Right lobe of liver (tissue), 4 donors: ENCODE measurements around the gene DCBLD2.

ENCODE experiments used
- POLR2A ChIP-seq: fragments of 450-650 bp; IDR thresholded peaks from one replicate; pipeline ENCODE4 v1.6.1; 2017; ENCODE audit warnings: antibody characterized with exemption, mild to moderate bottlenecking
- TF ChIP-seq, protein P1 (sequence below), 4 donors: fragments of 200-600 bp in 3 of 4; fragments of 450-650 bp in 1 of 4; IDR thresholded peaks; one replicate each; pipeline versions ENCODE4 v1.5.1 to v1.8.0; 2016 to 2022; ENCODE audit warnings: antibody characterized with exemption in 4 of 4, mild to moderate bottlenecking in 2 of 4
- donor health status: DM: no; HTN: no; CAD: no.
- donor health status: DM: no; HTN: no; CAD: no.
- donor health status: DM: no; HTN: yes; CAD: no.

DNA sequence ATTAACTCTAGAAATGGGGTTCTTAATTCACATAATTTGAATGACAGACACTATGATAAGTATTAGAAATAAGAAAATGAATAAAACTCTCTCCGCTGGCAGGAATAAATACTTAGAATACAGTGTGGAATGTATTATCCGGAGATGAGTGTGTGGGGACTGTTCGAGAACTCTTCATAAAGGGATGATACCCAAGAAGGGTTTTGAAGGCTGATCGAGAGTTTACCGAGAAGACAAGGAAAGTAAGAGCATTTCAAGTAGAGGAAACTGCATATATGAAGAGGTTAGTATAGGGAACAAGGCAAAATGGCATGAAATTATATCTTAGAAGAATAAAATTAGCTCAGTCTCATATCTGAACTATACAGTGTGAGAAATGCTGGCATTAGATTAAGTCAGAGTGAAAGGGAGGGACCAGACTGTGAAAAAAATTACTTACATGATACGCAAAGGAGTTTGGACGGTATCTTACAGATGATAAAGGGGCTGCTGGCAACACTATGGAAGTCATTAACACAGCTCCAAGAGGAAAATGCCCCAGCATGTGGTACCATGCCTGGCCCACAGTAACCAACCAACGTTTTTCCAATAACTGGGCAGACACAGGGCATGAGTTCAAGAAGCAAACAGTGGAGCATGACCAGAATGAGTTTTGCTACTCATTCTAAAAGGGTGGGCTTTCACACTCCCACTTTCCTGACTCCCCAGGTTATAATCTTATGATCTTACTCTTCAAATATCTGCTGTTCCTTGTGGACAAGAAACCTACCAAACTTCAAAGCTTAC is 6.5 kb downstream of the DCBLD2 start:
- TF ChIP-seq, protein P1, sequence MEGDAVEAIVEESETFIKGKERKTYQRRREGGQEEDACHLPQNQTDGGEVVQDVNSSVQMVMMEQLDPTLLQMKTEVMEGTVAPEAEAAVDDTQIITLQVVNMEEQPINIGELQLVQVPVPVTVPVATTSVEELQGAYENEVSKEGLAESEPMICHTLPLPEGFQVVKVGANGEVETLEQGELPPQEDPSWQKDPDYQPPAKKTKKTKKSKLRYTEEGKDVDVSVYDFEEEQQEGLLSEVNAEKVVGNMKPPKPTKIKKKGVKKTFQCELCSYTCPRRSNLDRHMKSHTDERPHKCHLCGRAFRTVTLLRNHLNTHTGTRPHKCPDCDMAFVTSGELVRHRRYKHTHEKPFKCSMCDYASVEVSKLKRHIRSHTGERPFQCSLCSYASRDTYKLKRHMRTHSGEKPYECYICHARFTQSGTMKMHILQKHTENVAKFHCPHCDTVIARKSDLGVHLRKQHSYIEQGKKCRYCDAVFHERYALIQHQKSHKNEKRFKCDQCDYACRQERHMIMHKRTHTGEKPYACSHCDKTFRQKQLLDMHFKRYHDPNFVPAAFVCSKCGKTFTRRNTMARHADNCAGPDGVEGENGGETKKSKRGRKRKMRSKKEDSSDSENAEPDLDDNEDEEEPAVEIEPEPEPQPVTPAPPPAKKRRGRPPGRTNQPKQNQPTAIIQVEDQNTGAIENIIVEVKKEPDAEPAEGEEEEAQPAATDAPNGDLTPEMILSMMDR (IDR thresholded peaks at IDR 0.05), result no peak
- TF ChIP-seq POLR2A, result no peak
